Measurements from ENCODE around the gene TMEM123.

TMEM123 gene

GRCh38 chr11:102357116-102357515 lies 95.4 kb downstream of the TMEM123 start:
- DNase-seq: no peak

GRCh38 chr11:102347462-102348370 lies 104.8 kb downstream of the TMEM123 start:
- DNase-seq: peak; percentile 46

- peak; percentile 93 for DNase-seq
Measured at GRCh38 chr11:102346748-102347461, 105.7 kb downstream of the TMEM123 start, which contains the start of gene BIRC2. Gene BIRC2 (plus strand): TSS chr11:102347214. CDS start chr11:102349855, 2,641 bp downstream.

GRCh38 chr11:102346456-102346747 lies 106.2 kb downstream of the TMEM123 start:
- no peak for DNase-seq
